Measurements from ENCODE around the gene EML4.
"Not testable (repeated sequence)": the region's sequence is repeated elsewhere in the genome, so short reads cannot be mapped to it uniquely, and the experiment has no call there.

Gene EML4

GRCh38 chr2:42249284-42249683, 80.1 kb downstream of the EML4 start:
- H3K4me3 Mint-ChIP-seq = peak overlapping the region; percentile 45
- H3K9me3 Mint-ChIP-seq = no peaks in the 10 kb centered on the region
- DNase-seq (ENCODE audit: low spot score in 2 of 2) = no peak
- H3K4me1 Mint-ChIP-seq = peaks cover 74% of the 10 kb centered on the region
- peak overlapping the region; percentile 32 for H3K27ac Mint-ChIP-seq (ENCODE audit: low read depth)
- no peak for ATAC-seq (replicated peaks; ENCODE audit: extremely low read depth, poor library complexity, severe bottlenecking)
- peaks cover 42% of the 10 kb centered on the region for H3K36me3 Mint-ChIP-seq (ENCODE audit: insufficient read depth)
- no peaks in the 10 kb centered on the region for H3K27me3 Mint-ChIP-seq

GRCh38 chr2:42249887-42250286, 80.7 kb downstream of the EML4 start:
- Mint-ChIP-seq H3K36me3 (ENCODE audit: insufficient read depth) (peaks cover 37% of the 10 kb centered on the region), H3K27me3 (no peaks in the 10 kb centered on the region), H3K9me3 (no peaks in the 10 kb centered on the region), H3K4me1 (peaks cover 68% of the 10 kb centered on the region), H3K4me3 (peak overlapping the region; percentile 45), H3K27ac (ENCODE audit: low read depth) (peak overlapping the region; percentile 32)
- peak; percentile 55 for ATAC-seq (replicated peaks; ENCODE audit: extremely low read depth, poor library complexity, severe bottlenecking)
- no peak for DNase-seq (ENCODE audit: low spot score in 2 of 2)

GRCh38 chr2:42250925-42251324, 81.8 kb downstream of the EML4 start:
- Mint-ChIP-seq H3K36me3 (ENCODE audit: insufficient read depth) (peaks cover 31% of the 10 kb centered on the region), H3K27ac (ENCODE audit: low read depth) (peak overlapping the region; percentile 79), H3K4me3 (peak overlapping the region; percentile 19), H3K9me3 (no peaks in the 10 kb centered on the region), H3K4me1 (peaks cover 67% of the 10 kb centered on the region), H3K27me3 (no peaks in the 10 kb centered on the region)
- peak; percentile 66 for ATAC-seq (replicated peaks; ENCODE audit: extremely low read depth, poor library complexity, severe bottlenecking)
- DNase-seq (ENCODE audit: low spot score in 2 of 2) = no peak

- Mint-ChIP-seq H3K36me3 (ENCODE audit: insufficient read depth) (peaks cover 27% of the 10 kb centered on the region), H3K27me3 (no peaks in the 10 kb centered on the region), H3K4me3 (peak overlapping the region; percentile 13), H3K27ac (ENCODE audit: low read depth) (peak overlapping the region; percentile 79), H3K9me3 (no peaks in the 10 kb centered on the region), H3K4me1 (peaks cover 63% of the 10 kb centered on the region)
- DNase-seq (ENCODE audit: low spot score in 2 of 2) = no peak
- no peak for ATAC-seq (replicated peaks; ENCODE audit: extremely low read depth, poor library complexity, severe bottlenecking)
These were observed 83.3 kb downstream of the EML4 start for GRCh38 chr2:42252464-42252863.

- ATAC-seq (replicated peaks; ENCODE audit: extremely low read depth, poor library complexity, severe bottlenecking) (no peak), DNase-seq (ENCODE audit: low spot score in 2 of 2) (no peak)
- Mint-ChIP-seq H3K27ac (ENCODE audit: low read depth) (peak overlapping the region; percentile 58), H3K27me3 (no peaks in the 10 kb centered on the region), H3K4me3 (no peak overlapping the region), H3K4me1 (peaks cover 58% of the 10 kb centered on the region), H3K9me3 (no peaks in the 10 kb centered on the region), H3K36me3 (ENCODE audit: insufficient read depth) (peaks cover 39% of the 10 kb centered on the region)
These were observed 85.2 kb downstream of the EML4 start for GRCh38 chr2:42254186-42254895.

GRCh38 chr2:42256505-42256904, 87.4 kb downstream of the EML4 start:
- Mint-ChIP-seq H3K27ac (ENCODE audit: low read depth) (peak overlapping the region; percentile 81), H3K4me3 (no peak overlapping the region), H3K27me3 (no peaks in the 10 kb centered on the region), H3K4me1 (peaks cover 43% of the 10 kb centered on the region), H3K36me3 (ENCODE audit: insufficient read depth) (peaks cover 46% of the 10 kb centered on the region), H3K9me3 (no peaks in the 10 kb centered on the region)
- DNase-seq (ENCODE audit: low spot score in 2 of 2) = no peak
- peak; percentile 53 for ATAC-seq (replicated peaks; ENCODE audit: extremely low read depth, poor library complexity, severe bottlenecking)

GRCh38 chr2:42261518-42262195, 92.5 kb downstream of the EML4 start:
- no peak overlapping the region for H3K27ac Mint-ChIP-seq (ENCODE audit: low read depth)
- peaks cover 11% of the 10 kb centered on the region for H3K4me1 Mint-ChIP-seq
- H3K4me3 Mint-ChIP-seq = no peak overlapping the region
- no peak for ATAC-seq (replicated peaks; ENCODE audit: extremely low read depth, poor library complexity, severe bottlenecking)
- no peaks in the 10 kb centered on the region for H3K27me3 Mint-ChIP-seq
- H3K36me3 Mint-ChIP-seq (ENCODE audit: insufficient read depth) = peaks cover 69% of the 10 kb centered on the region
- H3K9me3 Mint-ChIP-seq = no peaks in the 10 kb centered on the region
- DNase-seq (ENCODE audit: low spot score in 2 of 2) = no peak

GRCh38 chr2:42266236-42266635, 97.1 kb downstream of the EML4 start:
- H3K36me3 Mint-ChIP-seq (ENCODE audit: insufficient read depth) = peaks cover 49% of the 10 kb centered on the region

GRCh38 chr2:42267530-42267929, 98.4 kb downstream of the EML4 start:
- ATAC-seq (replicated peaks; ENCODE audit: extremely low read depth, poor library complexity, severe bottlenecking) = peak; percentile 54
- H3K4me1 Mint-ChIP-seq = peaks cover 9% of the 10 kb centered on the region
- H3K9me3 Mint-ChIP-seq = no peaks in the 10 kb centered on the region
- H3K27ac Mint-ChIP-seq (ENCODE audit: low read depth) = no peak overlapping the region
- H3K36me3 Mint-ChIP-seq (ENCODE audit: insufficient read depth) = peaks cover 43% of the 10 kb centered on the region
- H3K4me3 Mint-ChIP-seq = no peak overlapping the region
- no peaks in the 10 kb centered on the region for H3K27me3 Mint-ChIP-seq
- no peak for DNase-seq (ENCODE audit: low spot score in 2 of 2)

More at GRCh38 chr2:42266236-42266635, 97.1 kb downstream of the EML4 start:
- Mint-ChIP-seq H3K27me3 (no peaks in the 10 kb centered on the region), H3K9me3 (no peaks in the 10 kb centered on the region), H3K4me3 (no peak overlapping the region), H3K4me1 (peaks cover 10% of the 10 kb centered on the region), H3K27ac (ENCODE audit: low read depth) (no peak overlapping the region)
- ATAC-seq (replicated peaks; ENCODE audit: extremely low read depth, poor library complexity, severe bottlenecking) (no peak), DNase-seq (ENCODE audit: low spot score in 2 of 2) (no peak)

- Mint-ChIP-seq H3K4me3 (no peak overlapping the region), H3K4me1 (peaks cover 9% of the 10 kb centered on the region), H3K9me3 (no peaks in the 10 kb centered on the region), H3K36me3 (ENCODE audit: insufficient read depth) (peaks cover 33% of the 10 kb centered on the region), H3K27ac (ENCODE audit: low read depth) (no peak overlapping the region), H3K27me3 (no peaks in the 10 kb centered on the region)
- ATAC-seq (replicated peaks; ENCODE audit: extremely low read depth, poor library complexity, severe bottlenecking) (no peak), DNase-seq (ENCODE audit: low spot score in 2 of 2) (no peak)
These were observed 99.5 kb downstream of the EML4 start for GRCh38 chr2:42268528-42269151.

GRCh38 chr2:42270757-42271156, 101.6 kb downstream of the EML4 start:
- DNase-seq (ENCODE audit: low spot score in 2 of 2) = no peak
- no peak overlapping the region for H3K27ac Mint-ChIP-seq (ENCODE audit: low read depth)

GRCh38 chr2:42271246-42271645, 102.1 kb downstream of the EML4 start:
- Mint-ChIP-seq H3K4me1 (peaks cover 14% of the 10 kb centered on the region), H3K36me3 (ENCODE audit: insufficient read depth) (peaks cover 21% of the 10 kb centered on the region)
- ATAC-seq (replicated peaks; ENCODE audit: extremely low read depth, poor library complexity, severe bottlenecking); H3K4me3 Mint-ChIP-seq; H3K27me3 Mint-ChIP-seq; DNase-seq (ENCODE audit: low spot score in 2 of 2); H3K9me3 Mint-ChIP-seq; H3K27ac Mint-ChIP-seq (ENCODE audit: low read depth): not testable (repeated sequence)

More at GRCh38 chr2:42270757-42271156, 101.6 kb downstream of the EML4 start:
- no peaks in the 10 kb centered on the region for H3K9me3 Mint-ChIP-seq
- no peak for ATAC-seq (replicated peaks; ENCODE audit: extremely low read depth, poor library complexity, severe bottlenecking)
- H3K4me1 Mint-ChIP-seq = peaks cover 12% of the 10 kb centered on the region
- H3K27me3 Mint-ChIP-seq = no peaks in the 10 kb centered on the region
- peaks cover 21% of the 10 kb centered on the region for H3K36me3 Mint-ChIP-seq (ENCODE audit: insufficient read depth)
- H3K4me3 Mint-ChIP-seq = no peak overlapping the region

GRCh38 chr2:42274863-42275262, 105.7 kb downstream of the EML4 start:
- H3K4me3 Mint-ChIP-seq = no peak overlapping the region
- DNase-seq (ENCODE audit: low spot score in 2 of 2) (no peak), ATAC-seq (replicated peaks; ENCODE audit: extremely low read depth, poor library complexity, severe bottlenecking) (no peak)
- H3K4me1 Mint-ChIP-seq = peaks cover 14% of the 10 kb centered on the region
- H3K27me3 Mint-ChIP-seq = no peaks in the 10 kb centered on the region
- H3K9me3 Mint-ChIP-seq = no peaks in the 10 kb centered on the region
- no peak overlapping the region for H3K27ac Mint-ChIP-seq (ENCODE audit: low read depth)
- H3K36me3 Mint-ChIP-seq (ENCODE audit: insufficient read depth) = peaks cover 34% of the 10 kb centered on the region
